NB4 (cell line): ENCODE measurements around the gene FGF7.

Source experiments
- CTCF ChIP-seq: IDR thresholded peaks from one replicate; pipeline ENCODE4 v1.5.1; 2012; ENCODE audit warnings: low read depth, low read length
- MAX ChIP-seq: IDR thresholded peaks from 2 replicates; pipeline ENCODE4 v1.6.1; 2011; ENCODE audit warnings: low read depth, low read length

DNA sequence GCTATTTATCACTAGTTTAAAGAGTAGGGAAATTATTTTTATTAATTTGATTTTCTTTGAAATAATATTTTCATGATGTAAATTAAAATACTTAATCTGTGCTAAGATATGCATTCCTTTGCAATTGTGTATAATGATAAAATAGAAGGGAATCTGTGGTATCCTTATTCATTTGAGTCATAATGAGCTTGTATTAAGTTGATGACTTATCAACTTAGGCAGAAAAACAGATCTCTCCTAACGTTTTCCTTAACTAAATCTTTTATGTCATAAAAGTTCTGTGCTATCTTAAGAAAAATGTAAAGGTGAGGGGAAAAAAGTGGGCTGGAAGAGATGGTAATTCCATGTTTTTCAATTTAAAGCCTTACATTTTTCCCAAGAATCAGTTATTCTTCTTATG lies 1.9 kb downstream of the FGF7 start:
- TF ChIP-seq CTCF (no peak), MAX (no peak)
